Measurements from ENCODE around the gene GLP1R.

The GLP1R gene

DNA sequence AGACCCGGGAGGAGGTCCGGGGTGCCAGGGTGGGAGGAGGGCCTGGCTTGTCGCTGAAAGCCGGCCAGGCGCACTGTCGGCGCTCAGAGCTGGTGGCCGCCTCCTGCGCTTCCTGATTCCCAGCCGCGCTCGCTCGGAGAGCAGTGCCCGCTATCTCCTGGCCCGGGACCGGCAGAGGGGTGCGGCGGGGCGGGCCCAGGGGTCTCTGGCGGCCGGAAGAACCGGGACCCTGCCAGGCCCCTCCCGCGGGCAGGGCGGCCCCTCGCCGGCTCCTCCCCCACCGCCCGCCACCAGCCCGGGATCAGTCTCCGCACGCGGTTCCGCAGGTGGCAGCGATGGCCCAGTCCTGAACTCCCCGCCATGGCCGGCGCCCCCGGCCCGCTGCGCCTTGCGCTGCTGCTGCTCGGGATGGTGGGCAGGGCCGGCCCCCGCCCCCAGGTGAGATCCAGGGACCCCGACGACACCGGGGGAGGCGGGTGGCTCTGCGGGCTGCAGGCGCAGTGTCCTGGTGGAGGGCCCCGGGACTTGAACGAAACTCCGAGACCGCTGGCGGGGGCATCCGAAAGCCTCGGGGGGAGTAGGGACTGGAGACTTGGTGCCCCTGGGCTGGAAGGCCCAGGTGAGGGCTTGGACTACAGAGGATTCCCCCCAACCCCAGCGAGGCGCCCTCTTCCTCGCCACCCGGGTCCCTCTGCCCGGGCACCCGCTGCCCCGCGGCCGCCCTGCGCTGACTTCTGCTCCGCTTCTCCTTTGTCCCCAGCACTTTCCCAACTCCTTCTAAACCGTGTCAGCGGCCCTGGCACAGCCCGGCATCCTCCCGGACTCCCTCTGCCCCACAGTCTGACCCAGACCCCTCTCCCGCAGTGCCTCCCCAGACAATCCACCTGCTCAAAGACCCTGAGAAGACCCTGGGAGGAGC lies at the start of gene GLP1R:
Gene GLP1R (plus strand): TSS at position 301 of the 919 bp plus-strand sequence. CDS start 60 bp downstream, at position 361.
- DNase-seq (ENCODE audit: low spot score) = no peak

- DNase-seq (ENCODE audit: low spot score) = no peak
These were observed 45.5 kb upstream of the GLP1R start for GRCh38 chr6:39003072-39003471.

- DNase-seq (ENCODE audit: low spot score) = no peak
These were observed 45.1 kb upstream of the GLP1R start for GRCh38 chr6:39003492-39003891.

GRCh38 chr6:39004801-39005200 lies 43.8 kb upstream of the GLP1R start:
- DNase-seq (ENCODE audit: low spot score) = no peak

DNA sequence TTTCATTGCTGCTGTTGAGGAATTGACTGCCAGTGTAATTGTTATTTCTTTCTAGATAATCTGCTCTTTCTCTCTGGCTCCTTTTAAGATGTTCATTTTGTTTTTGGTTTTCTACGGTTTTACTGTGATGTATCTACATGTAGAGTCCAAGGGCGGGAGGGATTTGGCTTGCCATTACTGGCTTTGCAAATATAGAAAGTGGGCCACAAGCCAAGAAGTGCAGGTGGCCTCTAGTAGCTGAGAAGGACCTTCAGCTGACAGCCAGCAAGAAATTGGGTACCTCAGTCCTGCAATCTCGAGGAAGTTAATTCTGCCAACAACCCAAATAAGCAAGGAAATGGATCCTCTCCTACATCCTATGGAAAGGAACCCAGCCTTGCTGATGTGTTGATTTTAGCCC lies 42.8 kb upstream of the GLP1R start:
- DNase-seq (ENCODE audit: low spot score) = no peak

DNA sequence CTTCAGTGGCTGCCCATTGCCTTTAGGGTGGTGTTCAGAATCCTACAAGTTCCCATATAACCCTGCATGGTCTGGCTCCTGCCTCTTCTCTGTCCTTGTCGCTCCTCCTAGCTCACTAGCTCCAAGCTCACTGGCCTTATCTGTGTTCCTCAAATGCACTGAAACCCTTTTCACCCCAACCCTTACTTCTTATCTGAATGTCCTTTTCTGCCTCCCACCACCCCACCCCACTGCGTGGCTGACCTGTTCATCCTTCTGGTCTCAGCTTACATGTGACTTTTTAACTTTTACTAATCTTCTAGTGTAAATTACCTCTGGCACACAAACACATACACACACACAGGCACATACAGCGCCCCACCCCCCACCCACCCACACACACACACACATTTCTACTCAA lies 41.0 kb upstream of the GLP1R start:
- no peak for DNase-seq (ENCODE audit: low spot score)

GRCh38 chr6:39008737-39009136 lies 39.8 kb upstream of the GLP1R start:
- no peak for DNase-seq (ENCODE audit: low spot score)

GRCh38 chr6:39009476-39009875 lies 39.1 kb upstream of the GLP1R start:
- no peak for DNase-seq (ENCODE audit: low spot score)

DNA sequence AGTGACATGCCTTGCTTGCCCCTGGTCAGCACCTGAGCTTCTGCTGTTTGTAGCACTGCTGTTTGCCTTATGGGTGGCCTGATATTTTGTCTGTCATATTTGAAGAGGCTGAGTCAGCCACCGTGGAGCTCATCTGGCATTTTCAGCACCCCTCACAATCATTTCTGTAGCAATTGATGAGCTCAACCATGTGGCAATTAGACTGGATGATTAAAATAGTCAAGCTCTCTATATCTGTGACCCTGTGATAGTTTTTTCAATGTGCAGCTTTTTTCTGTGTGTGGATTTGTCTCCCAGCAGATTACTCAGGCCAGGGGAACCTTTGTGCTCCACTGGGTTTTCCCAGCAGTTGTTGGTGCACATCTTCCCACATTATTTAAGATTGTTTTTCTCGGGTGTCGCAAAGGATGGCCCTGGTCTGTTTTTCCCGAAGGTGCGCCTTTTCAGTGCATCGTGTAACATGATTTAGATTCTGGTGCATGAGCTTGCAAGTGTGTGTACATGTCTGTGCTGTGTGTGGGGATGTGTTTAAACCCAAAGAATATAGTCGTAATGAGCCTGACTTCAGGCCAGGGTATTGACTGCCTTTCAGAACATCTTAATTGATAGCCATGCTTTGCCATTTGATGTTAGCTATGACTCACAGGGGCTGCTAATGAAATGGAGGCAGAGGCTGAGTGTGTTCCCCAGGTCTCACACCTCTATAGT lies 31.6 kb upstream of the GLP1R start:
- DNase-seq (ENCODE audit: low spot score) = no peak

DNA sequence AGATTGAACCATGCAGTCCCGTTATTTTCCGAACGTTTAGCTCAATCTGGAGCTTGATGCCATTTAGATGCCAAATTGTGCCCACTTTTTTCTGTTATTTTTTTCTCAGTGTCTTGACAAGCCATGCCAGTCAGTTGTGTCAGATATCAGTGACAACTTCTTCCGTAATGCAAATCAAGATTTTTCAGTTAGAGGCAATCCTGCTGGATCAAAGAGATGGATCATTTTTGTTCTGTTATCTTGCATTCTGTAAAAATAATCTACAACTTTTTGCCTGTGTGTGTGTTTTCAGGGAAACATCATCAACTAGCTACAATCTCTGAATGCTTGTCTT lies 31.1 kb upstream of the GLP1R start:
- DNase-seq (ENCODE audit: low spot score) = no peak

GRCh38 chr6:39018103-39018502 lies 30.5 kb upstream of the GLP1R start:
- DNase-seq (ENCODE audit: low spot score) = no peak

DNA sequence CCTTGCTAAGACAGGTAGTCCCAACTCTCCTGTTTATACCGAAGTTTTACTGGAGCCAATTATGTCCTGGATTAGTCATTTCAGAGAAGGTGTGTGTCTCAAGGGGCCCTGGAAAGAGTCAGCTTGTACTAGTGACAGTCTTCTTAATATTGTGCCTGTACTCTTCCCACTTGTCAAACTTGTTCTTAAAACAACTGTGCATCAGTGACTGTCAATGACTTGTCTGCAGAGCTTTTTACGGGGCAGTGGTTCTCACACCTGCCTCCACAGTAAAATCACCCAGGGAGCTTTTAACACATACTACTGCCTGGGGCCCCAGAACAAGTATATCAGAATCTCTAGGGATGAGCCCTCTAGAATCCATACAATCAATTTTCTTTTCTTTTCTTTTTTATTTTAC lies 28.4 kb upstream of the GLP1R start:
- no peak for DNase-seq (ENCODE audit: low spot score)

DNA sequence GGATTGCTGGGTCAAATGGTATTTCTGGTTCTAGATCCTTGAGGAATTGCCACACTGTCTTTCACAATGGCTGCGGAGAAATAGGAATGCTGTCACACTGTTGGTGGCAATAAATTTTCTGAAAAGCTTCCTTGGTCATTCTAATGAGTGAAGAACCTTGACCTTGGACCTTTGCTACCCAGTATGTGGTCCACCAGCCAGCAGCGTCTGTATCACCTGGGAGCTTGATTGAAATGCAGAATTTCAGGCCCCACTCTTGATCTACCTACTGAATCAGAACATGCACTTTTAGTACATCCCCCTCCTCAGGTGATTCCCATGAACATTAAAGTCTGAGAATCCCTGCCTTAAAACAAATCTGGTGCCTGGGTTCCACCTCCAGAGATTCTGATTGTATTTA lies 27.5 kb upstream of the GLP1R start:
- no peak for DNase-seq (ENCODE audit: low spot score)

GRCh38 chr6:39021779-39022178 lies 26.8 kb upstream of the GLP1R start:
- DNase-seq (ENCODE audit: low spot score) = no peak

GRCh38 chr6:39026175-39026574 lies 22.4 kb upstream of the GLP1R start:
- no peak for DNase-seq (ENCODE audit: low spot score)

GRCh38 chr6:39029156-39030011 lies 19.2 kb upstream of the GLP1R start:
- peak; percentile 59 for DNase-seq (ENCODE audit: low spot score)

GRCh38 chr6:39035681-39036080 lies 12.9 kb upstream of the GLP1R start:
- no peak for DNase-seq (ENCODE audit: low spot score)

GRCh38 chr6:39037082-39037508 lies 11.5 kb upstream of the GLP1R start:
- no peak for DNase-seq (ENCODE audit: low spot score)

- no peak for DNase-seq (ENCODE audit: low spot score)
These were observed 10.9 kb upstream of the GLP1R start for GRCh38 chr6:39037707-39038106.

DNA sequence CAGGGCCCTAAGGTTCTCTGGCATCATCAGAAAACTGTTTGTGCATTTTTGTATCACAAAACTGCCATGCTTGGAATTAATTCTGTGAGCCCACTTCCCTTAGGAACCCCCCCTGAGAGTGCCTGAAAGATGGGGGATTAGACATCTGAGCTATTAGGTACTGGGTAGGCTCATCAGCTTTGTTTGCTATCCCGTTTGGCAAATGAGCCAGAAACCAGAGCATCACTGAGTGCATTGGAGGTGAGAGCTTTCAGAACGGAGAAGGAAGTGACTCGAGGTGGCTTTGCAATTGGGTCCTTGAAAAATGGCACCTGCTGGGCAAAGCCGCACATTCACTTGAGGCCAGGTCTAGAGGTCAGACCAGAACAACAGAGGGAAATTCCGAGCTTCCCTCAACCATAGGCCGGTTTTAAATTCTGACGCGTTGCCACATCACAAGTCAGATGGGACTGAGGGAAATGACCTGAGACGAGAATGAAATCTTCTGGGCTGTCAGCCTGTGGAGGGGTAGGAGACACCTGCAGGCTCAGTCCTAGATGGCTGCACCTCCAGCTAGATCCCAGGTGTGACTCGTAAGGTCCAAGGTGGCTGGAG lies 8.4 kb upstream of the GLP1R start:
- no peak for DNase-seq (ENCODE audit: low spot score)

DNA sequence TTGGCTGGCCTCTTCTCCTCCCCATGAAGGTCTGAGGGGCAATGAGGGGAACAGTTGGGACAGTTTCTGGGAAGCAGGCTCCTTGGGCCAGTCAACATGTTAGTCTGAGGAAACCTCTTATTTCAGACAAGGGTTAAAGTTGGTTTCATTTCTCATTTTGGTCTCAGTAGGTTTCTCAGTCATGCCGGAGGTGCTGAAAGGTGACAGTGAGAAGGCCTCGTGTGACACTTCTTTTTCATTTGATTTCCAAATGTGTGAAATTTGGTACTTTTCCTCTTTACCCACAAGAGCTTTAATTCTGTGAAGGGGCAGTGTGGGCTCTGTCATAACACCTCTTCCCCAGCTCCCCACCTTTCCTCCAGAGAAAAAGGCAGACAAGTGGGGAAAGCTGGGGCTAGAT lies 7.5 kb upstream of the GLP1R start:
- no peak for DNase-seq (ENCODE audit: low spot score)

DNA sequence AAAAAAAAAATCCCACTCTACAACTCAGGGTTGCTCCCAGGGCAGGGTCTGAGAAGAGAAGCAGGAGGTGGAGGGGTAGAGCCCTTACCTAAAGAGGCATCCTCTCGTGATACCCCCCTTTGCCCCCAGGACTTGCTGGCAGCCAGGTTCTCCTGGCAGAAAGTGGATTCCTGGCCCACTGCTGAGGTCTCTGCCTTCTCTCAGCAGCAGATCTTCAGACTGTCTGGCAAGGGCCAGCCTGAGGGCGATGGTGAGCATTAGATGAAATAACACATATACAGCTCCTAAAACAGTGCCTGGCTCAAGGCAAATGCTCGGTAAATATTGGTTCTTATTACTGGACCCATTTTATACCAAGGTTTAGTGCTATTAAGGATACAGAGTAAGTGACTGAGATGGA lies 4.8 kb upstream of the GLP1R start:
- no peak for DNase-seq (ENCODE audit: low spot score)

Data from AG08396 (cell line).